Measurements from ENCODE around the gene WDR35. TPM values are rescaled to one million over a fixed set of nuclear protein-coding genes. Genes with fewer than 3 reads are reported as not detected.

WDR35 gene
- total and polyA plus RNA-seq, 10 of the 15 experiments (the other 5 are each of a cell fraction or from before 2014, with no cell fraction given), result 3.0 to 9.3 (median 6.3) TPM

DNA sequence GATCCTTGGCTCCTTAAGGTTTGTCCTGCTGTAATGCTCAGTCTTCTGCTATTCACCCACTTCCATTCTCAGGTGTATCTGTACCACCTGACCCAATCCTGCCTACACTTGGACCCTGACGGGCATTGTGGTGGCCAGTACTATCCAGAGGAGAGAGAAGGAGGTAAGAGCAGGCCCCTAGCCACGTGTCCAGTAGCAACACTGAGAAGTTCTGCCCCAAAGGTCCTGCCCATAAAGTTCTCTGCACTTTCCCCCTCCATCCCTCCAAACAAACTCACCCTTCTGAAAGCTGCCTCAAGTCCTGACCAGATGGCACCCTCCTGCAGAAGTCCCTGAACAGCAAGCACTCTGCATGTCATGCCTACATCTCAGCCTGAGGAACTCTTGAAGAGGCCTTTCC, 106.4 kb downstream of the WDR35 start:
- no peak for TF ChIP-seq NR2F1 (conservative IDR thresholded peaks at IDR 0.05)
- no peak for FAIRE-seq
- Histone ChIP-seq H2AFZ (ENCODE audit: control insufficient read depth, low read depth, low read length) (no peak overlapping the region), H3K27me3 (replicated peaks in 1 of 2; ENCODE audit: control insufficient read depth in 2 of 2, insufficient read depth in 2 of 2, low read length in 1 of 2) (no peaks in the 10 kb centered on the region), H3K4me1 (ENCODE audit: control insufficient read depth, insufficient read depth, low read length) (no peaks in the 10 kb centered on the region), H3K9me3 (replicated peaks; ENCODE audit: control insufficient read depth, insufficient read depth, low read length) (no peaks in the 10 kb centered on the region), H3K4me2 (ENCODE audit: control insufficient read depth, insufficient read depth) (no peak overlapping the region), H3K9ac (ENCODE audit: control insufficient read depth, insufficient read depth, low read length) (no peak overlapping the region), H3K36me3 (ENCODE audit: control insufficient read depth in 2 of 2, insufficient read depth in 2 of 2, low read length in 1 of 2) (no peaks in the 10 kb centered on the region), H3K79me2 (ENCODE audit: control insufficient read depth, insufficient read depth, low read length) (no peaks in the 10 kb centered on the region), H3K27ac (ENCODE audit: control insufficient read depth, insufficient read depth) (no peak overlapping the region), H4K20me1 (ENCODE audit: control insufficient read depth, insufficient read depth) (no peaks in the 10 kb centered on the region), H3K4me3 (no peak overlapping the region)
- intact Hi-C loops (cut with micrococcal nuclease; ENCODE audit: unreplicated experiment), result no loop called here
- WGBS (ENCODE audit: insufficient coverage, insufficient replicate concordance, low lambda C conversion rate, missing lambda C conversion rate), result 10% methylated on average over 2 of the region's 2 CpGs
- ChIA-PET RAD21 (ENCODE audit: unreplicated experiment) (no interaction called here), POLR2A (interaction anchor here (1.1 kb wide), 1 partner anchor 16 kb away, joined by 3 read pairs; no protein-coding TSS in a partner anchor), CTCF (interaction anchor here (1.2 kb wide), 1 partner anchor 19 kb away, joined by 5 read pairs; no protein-coding TSS in a partner anchor), SMC1A (ENCODE audit: uncharacterized antibody, unreplicated experiment) (no interaction called here)
- ATAC-seq, result no peak
- BruUV-seq (replicated peaks), result no TSS peak
- DNase-seq (ENCODE audit: low read depth, low spot score), result no peak
- in situ Hi-C loops (cut with MboI), result no loop called here

DNA sequence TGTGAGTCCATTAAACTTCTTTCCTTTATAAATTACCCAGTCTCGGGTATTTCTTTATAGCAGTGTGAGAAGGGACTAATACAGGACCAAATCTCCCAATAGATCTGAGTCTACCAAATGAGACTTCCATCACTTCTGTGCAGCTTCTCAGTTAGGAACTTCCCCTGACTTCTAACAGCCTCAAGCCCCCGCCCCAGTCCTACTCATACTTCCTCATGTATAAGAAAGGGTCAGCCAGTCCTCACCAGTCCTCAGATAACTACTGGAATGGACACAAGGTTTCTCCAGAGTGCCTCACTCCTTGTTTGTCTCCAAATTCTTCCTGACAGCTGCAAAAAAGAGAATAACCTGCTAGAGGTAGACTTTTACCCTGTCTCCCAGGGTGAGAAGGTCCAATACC, 107.6 kb downstream of the WDR35 start:
- Histone ChIP-seq H3K27me3 (replicated peaks in 1 of 2; ENCODE audit: control insufficient read depth in 2 of 2, insufficient read depth in 2 of 2, low read length in 1 of 2) (no peaks in the 10 kb centered on the region), H3K4me3 (no peak overlapping the region), H3K36me3 (ENCODE audit: control insufficient read depth in 2 of 2, insufficient read depth in 2 of 2, low read length in 1 of 2) (no peaks in the 10 kb centered on the region), H3K4me2 (ENCODE audit: control insufficient read depth, insufficient read depth) (no peak overlapping the region), H2AFZ (ENCODE audit: control insufficient read depth, low read depth, low read length) (no peak overlapping the region), H3K27ac (ENCODE audit: control insufficient read depth, insufficient read depth) (no peak overlapping the region), H3K79me2 (ENCODE audit: control insufficient read depth, insufficient read depth, low read length) (no peaks in the 10 kb centered on the region), H3K4me1 (ENCODE audit: control insufficient read depth, insufficient read depth, low read length) (no peaks in the 10 kb centered on the region), H4K20me1 (ENCODE audit: control insufficient read depth, insufficient read depth) (no peaks in the 10 kb centered on the region), H3K9ac (ENCODE audit: control insufficient read depth, insufficient read depth, low read length) (no peak overlapping the region), H3K9me3 (replicated peaks; ENCODE audit: control insufficient read depth, insufficient read depth, low read length) (no peaks in the 10 kb centered on the region)
- ChIA-PET RAD21 (ENCODE audit: unreplicated experiment) (no interaction called here), SMC1A (ENCODE audit: uncharacterized antibody, unreplicated experiment) (no interaction called here), POLR2A (interaction anchor here (0.7 to 1.3 kb wide), 2 partner anchors 12 to 14 kb away, joined by 3 read pairs; no protein-coding TSS in a partner anchor), CTCF (interaction anchor here (0.9 kb wide), 1 partner anchor 10 kb away, joined by 4 read pairs; no protein-coding TSS in a partner anchor)
- 49% methylated on average over 2 of the region's 2 CpGs for WGBS (ENCODE audit: insufficient coverage, insufficient replicate concordance, low lambda C conversion rate, missing lambda C conversion rate)
- intact Hi-C loops (cut with micrococcal nuclease; ENCODE audit: unreplicated experiment) (no loop called here), in situ Hi-C loops (cut with MboI) (no loop called here)
- BruUV-seq (replicated peaks), result no TSS peak
- FAIRE-seq, result no peak
- ATAC-seq, result no peak
- DNase-seq (ENCODE audit: low read depth, low spot score), result no peak
- no peak for TF ChIP-seq ETV6 (conservative IDR thresholded peaks at IDR 0.05 in 1 of 2, IDR thresholded peaks at IDR 0.05 in 1 of 2; ENCODE audit: borderline replicate concordance in 1 of 2, low read depth in 1 of 2)

Measured in GM12878 (cell line).